ENCODE measurements around the gene CLEC18A.
"Not testable (repeated sequence)": the region's sequence is repeated elsewhere in the genome, so short reads cannot be mapped to it uniquely, and the experiment has no call there.

Gene CLEC18A

DNA sequence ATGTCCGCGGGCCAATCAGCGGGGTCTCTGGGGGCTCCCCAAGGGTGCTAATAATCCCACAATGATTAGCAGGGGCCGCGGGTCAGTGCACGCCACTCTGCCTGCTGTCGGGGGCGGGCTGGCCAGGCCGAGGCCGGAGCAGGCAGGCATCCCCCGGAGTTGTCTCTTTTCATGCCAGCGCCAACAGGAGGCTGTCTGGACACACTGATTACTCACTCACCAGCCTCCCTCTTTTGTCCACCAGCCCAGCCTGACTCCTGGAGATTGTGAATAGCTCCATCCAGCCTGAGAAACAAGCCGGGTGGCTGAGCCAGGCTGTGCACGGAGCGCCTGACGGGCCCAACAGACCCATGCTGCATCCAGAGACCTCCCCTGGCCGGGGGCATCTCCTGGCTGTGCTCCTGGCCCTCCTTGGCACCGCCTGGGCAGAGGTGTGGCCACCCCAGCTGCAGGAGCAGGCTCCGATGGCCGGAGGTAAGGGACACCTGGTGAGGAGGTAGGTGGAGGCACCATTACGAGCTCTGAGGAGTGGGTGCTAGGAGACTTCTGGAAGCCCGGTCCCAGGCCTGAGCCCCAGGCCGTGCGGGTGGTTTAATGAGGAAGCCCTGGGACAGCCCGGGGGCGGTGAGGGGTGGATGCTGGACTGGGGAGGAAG, at the start of gene CLEC18A:
Gene CLEC18A (plus strand): TSS at position 318 of the 655 bp plus-strand sequence. CDS start 33 bp downstream, at position 351.
- in situ Hi-C loops (cut with HindIII; ENCODE audit: low sequenced_read_pairs) = not testable (repeated sequence)

DNA sequence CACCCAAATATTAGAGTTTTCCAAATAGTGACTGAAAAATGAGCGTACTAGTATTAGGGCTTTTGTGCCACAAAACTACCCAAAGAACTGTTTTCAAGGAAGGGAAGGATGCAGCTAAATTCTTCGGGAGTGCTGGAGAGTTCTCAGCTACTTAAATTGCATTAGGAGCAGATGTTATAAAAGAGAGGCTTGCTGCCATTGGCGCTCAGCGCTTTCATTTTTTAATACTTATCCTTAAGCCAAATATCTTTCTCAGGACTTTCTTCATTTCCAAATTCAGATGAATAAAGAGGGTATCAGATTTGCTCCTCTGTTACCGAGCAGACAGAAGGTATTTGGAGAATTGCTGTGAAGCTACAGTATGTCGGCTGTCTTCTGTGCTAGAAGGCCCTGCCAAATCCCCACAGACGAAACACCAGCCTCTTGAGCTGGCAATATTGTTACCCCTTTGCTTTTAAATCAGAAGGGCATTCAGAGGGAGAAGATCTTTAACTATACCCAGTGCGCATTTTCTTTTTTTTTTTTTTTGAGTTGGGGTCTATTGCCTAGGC, 47.2 kb upstream of the CLEC18A start:
- in situ Hi-C loops (cut with HindIII; ENCODE audit: low sequenced_read_pairs) = loop anchor here (5.0 kb wide), 2 partner anchors 37 to 92 kb away; no protein-coding TSS in a partner anchor

DNA sequence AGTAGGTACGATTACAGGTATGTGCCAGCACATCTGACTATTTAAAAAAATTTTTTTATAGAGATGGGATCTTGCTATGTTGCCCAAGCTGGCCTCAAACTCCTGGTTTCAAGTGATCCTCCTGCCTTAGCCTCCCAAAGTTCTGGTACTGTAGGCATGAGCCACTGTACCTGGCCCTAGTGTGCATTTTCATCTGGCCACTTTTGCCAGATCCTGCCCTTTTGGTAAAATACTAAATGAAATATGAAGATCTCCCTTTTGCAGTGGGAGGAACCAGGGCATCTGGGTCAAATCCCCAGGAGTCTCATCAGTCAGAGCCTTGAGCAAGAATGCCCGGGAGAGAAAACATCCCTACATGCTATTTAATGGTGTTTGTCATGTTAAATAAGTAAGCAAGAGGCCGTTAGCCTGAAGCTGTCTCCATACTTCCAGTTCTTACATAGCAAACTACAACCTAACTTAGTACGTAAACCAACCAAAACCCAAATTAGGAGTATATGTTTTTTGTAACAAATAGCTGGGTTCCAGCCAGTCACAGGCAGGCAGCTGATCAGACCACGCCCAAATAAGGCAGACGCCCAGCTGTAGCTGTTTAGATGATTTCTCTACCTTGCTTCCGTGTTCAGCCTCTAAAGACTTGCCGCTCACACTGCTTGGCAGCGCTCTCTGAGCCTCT, 46.5 kb upstream of the CLEC18A start:
- in situ Hi-C loops (cut with HindIII; ENCODE audit: low sequenced_read_pairs) = loop anchor here (5.0 kb wide), 2 partner anchors 37 to 92 kb away; no protein-coding TSS in a partner anchor

DNA sequence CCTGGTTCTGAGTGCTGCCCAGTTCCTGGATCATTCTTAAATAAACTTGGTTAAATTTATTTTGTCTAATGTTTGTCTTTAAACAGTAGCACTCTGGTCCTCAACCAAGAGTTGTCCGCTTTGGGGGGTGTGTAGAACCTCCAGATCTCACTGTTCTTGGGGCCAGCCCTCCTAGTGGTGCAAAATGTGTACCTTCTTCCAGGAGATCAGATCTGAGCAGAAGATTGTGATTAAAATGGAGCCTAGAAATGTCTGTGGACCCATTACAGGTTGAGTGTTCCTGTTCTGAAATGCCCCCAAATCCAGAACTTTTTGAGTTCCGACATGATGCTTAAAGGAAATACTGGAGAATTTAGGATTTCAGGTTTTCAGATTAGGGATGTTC, 46.0 kb upstream of the CLEC18A start:
- in situ Hi-C loops (cut with HindIII; ENCODE audit: low sequenced_read_pairs) = no loop called here

DNA sequence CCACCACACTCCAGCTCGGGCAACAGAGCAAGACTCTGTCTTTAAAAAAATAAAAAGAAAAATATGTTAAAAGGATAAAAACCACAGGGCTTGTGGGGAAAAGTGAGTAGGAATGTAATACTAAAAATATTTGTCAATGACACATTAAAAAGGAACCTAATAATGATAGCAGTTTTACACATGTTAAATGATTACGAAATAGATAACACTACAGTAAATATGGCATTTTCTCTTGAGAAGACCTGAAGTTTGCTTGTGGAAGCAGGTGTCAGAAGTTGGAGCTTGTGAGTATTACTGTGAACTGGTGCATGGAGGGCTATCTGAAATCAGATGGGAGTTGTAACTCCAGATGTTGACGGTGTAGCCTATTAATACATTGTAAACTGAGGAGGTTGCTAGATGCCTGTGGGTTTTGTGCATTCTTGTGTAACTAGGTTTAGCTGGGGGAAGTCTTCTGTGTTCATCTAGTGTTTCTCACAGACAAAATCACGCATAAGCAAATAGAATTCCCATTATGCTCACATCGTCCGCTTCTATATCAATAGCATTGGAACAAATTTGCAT, 44.2 kb upstream of the CLEC18A start:
- in situ Hi-C loops (cut with HindIII; ENCODE audit: low sequenced_read_pairs) = no loop called here

DNA sequence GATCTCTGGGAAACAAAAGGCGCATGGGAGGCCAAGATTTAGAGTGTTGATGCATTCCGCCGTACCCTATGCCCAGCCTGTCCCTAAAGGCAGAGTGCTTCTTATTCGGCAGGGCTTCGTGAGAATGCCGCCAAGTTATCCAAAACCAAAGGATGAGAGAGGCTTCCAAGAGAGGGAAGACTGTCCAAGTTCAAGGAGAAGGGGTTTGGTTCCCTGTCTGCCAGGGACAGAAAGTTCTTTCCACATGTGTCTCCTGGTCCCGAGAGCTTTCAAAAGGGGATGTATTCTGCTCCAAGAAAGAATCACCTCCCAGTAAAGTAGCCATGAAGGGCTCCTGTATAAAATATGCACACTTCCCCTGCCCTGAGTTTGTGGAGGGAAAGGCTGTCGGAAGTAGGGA, 42.1 kb upstream of the CLEC18A start:
- in situ Hi-C loops (cut with HindIII; ENCODE audit: low sequenced_read_pairs) = no loop called here

DNA sequence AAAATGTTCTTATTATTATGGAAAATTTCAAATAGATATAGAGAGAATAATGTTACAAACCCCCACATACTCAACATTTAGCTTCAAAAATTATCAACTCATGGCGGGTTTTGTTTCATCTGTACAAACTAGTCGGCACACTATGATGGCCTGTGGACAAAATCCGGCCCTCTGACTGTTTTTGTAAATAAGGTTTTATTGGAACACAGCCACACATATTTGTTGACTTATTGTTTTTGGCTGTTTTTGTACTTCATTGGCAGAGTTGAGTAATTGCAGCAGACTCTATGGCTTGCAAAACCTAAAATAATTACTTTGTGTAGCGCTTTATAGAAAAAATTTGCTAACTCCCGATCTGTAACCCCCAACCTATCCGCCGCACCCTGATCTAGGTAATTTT, 41.4 kb upstream of the CLEC18A start:
- in situ Hi-C loops (cut with HindIII; ENCODE audit: low sequenced_read_pairs) = no loop called here

DNA sequence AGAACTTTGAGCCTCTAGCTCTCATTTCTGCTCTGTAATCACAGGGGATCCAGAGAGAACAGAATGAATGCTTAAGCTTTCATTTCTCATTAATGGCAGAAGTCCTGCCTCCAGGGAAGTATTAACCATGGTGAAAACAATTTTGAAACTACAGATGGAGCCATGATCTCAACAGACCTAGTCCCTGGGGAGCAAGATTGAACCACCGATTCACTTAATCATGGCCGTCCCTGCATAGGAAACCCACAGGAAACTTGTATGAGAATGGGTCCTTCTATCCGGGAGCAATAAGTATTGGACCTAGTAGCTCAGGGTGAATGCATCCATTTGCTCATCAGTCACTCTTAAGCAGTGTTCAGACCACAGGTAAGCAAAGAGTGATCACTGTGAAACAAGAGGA, 40.2 kb upstream of the CLEC18A start:
- in situ Hi-C loops (cut with HindIII; ENCODE audit: low sequenced_read_pairs) = no loop called here

DNA sequence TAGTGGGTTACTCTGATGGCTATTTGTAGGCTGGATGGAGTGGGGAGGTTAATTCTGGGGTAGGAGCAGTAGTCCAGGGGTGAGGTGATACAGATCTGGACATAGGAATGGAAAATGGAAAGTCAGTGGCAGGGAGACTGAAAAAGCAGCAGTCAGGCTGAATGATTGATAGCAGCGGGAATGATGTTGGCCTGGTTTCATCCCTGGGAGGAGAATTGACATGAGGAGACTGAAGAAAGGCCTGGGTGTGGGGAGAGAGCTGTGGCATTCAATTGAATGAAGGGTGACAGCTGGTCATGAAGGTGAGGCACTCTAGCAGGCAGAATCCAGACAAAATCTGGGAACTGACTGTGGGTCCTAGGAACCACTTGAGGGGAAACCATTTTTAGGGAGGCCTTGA, 34.7 kb upstream of the CLEC18A start:
- in situ Hi-C loops (cut with HindIII; ENCODE audit: low sequenced_read_pairs) = no loop called here

DNA sequence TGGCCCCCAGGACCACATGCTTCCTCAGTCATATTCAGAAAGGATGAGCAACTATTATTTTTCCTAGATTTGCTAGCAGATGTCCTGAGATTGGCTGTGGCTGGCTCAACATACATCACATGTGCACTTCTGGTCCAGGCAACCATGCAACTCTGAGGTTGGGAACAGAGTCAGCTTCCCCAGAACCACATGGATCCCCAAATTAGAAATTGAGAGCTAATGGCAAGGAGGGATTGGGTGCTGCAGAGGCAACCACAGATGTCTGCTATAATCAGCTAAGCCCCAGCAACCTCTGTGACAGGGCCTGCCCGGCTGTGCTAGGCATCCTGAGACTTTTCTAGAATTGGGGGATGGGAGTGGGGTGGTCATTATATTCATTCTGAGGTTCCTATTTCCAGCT, 33.8 kb upstream of the CLEC18A start:
- in situ Hi-C loops (cut with HindIII; ENCODE audit: low sequenced_read_pairs) = no loop called here

DNA sequence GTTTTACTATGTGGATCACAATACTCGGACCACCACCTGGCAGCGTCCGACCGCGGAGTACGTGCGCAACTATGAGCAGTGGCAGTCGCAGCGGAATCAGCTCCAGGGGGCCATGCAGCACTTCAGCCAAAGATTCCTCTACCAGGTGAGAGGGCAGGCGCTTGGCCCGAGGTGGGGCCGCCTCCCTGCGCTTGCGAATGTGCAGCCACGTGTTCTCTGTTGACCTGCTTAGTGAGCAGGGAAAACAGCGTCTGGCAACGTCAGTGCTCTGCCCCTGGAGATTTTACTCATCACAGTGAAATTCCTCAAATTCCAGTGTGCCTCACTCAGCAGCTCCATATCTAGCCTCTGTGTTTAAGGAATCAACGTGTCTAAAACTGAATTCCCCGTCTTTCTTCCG, 33.4 kb upstream of the CLEC18A start:
- in situ Hi-C loops (cut with HindIII; ENCODE audit: low sequenced_read_pairs) = no loop called here

DNA sequence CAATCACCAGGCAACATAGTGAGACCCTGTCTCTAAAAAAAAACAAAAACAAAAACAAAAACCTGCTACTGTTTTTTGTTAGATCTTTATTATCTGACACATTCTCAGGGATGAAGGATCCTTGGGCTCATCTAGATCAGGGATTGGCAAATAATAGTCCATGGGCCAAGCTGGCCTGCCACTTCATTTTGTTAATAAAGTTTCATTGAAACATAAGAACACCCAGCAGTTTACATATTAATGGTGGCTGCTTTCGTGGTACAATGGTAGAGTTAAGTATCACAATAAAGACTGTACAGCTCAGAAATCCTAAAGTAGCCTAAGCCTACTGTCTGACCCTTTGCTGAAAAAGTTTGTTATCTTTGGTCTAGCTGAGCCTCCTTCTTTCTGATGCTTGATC, 32.9 kb upstream of the CLEC18A start:
- in situ Hi-C loops (cut with HindIII; ENCODE audit: low sequenced_read_pairs) = no loop called here

DNA sequence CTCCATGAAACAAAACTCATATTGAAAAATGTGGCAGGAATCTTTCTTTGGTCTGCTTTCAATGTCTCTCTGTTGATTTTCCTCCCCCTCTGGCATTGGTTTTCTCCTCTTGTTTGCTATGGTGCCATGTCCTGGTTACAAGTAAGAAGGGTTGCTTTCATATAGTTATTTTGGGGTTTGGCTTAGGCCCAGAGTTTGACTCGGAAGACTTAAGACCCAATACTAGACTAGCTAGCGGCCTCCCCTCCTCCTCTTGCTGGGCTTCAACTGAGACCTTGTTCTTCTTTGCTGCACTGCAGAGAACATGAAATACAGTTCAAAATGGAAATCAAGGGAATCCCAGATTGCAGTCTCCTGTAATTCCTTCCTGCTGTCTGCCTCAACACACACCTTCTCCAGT, 30.0 kb upstream of the CLEC18A start:
- in situ Hi-C loops (cut with HindIII; ENCODE audit: low sequenced_read_pairs) = no loop called here

DNA sequence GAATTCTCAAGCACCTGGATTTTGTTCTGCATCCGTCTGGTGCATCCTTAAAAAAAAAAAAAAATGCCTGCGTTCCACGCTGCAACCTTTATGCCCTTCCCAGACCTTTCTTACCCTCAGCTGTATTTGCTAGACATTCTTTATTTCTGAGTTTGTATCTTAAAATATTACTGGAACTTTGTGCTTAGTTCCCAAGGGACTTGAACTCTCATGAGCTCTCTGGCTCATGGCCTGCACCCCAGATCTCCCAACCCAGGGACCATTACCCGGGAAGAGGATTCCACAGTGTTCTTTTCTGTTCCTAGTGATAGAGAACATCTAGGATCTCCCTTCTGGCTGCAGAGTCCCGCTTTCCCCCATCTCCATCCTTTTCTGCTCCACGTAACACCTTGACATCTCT, 28.9 kb upstream of the CLEC18A start:
- in situ Hi-C loops (cut with HindIII; ENCODE audit: low sequenced_read_pairs) = no loop called here

DNA sequence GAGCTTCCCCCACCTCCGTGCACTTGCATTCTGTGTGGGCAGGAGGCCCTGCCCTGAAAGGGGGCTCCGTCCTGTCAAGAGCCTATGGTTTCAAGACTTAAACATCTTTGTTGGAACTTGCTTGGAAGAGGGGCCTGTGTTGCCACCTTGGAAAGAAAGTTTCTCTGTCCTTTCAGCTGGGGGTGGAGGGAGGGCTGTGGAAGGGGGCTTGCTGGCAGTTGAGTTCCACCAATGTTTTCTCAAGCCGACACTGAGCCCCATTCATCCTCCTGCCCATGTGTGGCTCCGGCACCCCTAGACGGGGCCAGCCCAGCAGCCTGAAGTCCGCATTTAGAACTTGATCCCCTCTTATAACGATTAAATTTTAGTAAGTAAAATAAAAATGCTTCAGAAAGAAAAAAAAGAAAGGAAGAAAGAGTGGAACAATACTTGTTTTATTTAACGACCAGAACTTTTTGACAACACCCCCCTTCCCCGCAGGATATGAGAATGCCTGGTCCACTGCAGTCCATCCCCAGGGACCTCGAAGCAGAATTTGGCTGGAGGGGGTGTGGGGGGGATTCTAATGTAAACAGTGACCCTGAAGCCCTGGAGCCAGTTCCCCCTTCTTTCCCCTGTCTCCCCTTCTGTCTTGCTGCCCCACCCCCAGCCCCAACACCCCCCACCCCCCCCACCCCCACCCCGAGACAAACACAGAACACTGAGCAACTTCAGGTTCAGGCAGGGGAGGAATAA, 26.9 kb upstream of the CLEC18A start:
- in situ Hi-C loops (cut with HindIII; ENCODE audit: low sequenced_read_pairs) = no loop called here

DNA sequence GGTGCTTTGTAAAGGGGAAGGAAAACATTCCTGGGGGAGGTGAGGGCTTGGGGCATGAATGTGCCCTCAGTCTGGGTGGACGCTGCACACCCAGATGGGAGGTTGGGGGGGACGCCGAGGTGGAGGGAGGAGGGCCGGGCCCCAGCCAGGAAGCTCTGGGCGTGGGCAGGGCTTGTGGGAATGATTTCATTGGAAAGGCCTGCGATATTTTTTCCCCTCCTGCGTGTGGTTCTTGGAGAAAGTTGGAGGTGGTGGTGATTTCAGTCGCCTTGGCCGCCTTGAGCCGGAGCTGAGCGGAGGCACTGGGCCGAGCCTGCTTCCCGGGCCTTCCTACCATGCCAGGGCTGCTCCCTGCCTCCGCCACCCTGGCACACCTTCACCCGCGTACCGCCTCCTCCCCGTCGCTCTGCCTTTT, 26.4 kb upstream of the CLEC18A start:
- in situ Hi-C loops (cut with HindIII; ENCODE audit: low sequenced_read_pairs) = no loop called here

DNA sequence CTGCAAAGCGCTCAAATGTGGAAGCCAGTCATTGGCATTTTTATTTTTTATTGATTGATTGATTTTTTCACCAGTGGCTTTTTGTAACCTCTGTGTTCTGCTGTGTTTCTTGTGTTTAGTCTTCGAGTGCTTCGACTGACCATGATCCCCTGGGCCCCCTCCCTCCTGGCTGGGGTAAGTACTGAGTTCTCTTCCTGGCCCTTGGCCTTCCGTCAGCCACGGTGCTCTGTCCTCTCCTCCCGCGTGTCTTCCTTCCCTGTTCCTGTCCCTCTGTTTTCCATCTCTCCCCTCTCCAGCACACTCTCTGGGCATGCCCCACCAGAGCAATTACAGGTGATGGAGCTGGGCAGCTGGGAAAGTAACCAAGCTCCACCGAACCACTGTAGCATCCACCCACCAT, 25.8 kb upstream of the CLEC18A start:
- in situ Hi-C loops (cut with HindIII; ENCODE audit: low sequenced_read_pairs) = no loop called here

DNA sequence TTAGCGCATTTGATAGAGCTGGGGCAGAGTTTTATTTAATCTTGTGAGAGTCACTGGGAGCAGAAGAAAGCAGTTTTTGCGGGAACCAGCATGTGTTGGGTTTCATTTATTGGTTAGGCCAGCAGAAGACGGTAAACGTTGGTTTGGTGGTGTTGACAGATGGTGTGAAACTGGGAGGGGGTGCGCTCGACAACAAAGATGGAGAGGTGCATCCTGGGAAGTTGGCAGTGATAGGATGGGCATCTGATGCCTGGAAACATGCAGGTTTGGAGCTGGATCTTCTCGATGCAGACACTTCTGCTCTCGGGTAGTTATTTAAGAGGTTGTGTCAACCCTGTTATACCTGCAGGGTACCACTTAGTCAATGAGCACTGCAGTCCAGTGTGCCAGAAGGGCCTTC, 24.9 kb upstream of the CLEC18A start:
- in situ Hi-C loops (cut with HindIII; ENCODE audit: low sequenced_read_pairs) = no loop called here

DNA sequence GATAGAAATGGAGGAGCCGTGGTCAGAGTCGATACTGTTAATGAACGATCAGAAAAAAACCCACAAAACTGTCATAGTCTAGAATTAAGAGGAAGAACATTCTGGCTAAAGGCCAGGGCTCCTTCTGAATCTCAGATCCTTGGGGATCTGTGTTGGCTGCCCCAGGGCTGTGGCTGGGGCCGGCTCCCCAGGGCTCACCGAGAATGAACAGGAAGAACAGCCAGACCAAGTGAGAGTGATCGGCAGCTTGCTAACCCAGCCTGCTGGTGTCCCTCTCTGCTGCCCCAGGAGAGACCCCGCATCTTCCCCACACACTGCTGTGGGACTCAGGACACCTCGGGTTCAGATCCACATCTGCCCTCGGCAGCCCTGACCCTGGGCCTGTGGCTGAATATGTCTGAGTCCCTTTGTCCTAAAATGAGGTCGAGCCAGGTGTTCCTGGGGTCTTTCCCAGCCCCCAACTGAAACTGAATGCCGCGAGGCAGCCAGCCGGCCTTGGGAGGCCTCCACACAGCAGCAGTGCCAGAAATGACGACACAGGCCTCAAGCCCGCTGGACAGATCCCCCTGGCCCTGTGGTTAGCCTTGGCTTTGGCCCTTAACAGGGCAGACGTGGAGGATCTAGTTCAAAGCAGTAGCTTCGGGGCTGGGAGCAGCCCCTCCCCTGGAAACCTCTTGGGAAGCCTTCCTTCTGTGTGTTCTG, 23.9 kb upstream of the CLEC18A start:
- in situ Hi-C loops (cut with HindIII; ENCODE audit: low sequenced_read_pairs) = no loop called here

DNA sequence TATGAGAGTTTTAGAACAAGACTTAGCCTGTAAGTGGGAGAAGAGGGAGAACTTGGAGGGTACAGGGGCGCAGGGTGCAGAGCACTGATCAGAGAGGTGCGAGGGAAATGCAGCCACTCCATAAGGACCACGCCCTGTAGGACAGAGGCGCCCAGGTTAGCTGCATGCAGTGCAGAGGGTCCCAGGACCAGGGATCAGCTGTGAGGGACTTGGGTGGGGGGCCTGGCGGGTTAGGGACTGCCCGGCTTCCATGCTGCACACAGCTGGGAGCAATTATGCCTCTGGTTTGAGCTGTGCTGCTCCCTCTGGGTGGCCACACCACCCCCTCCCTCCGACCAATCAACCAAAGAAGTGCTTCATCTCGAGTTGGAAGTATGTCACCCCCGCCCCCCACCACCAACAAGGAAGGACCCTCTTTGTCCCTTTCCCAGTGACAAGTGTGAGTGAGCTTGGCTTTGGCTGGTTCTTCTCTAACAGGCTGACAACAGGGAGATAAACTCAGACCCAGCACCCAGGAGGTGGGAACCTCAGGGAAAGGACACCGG, 22.2 kb upstream of the CLEC18A start:
- in situ Hi-C loops (cut with HindIII; ENCODE audit: low sequenced_read_pairs) = no loop called here

Data from endothelial cell of hepatic sinusoid (primary cell).